Parathyroid adenoma (tissue), 2 donors: ENCODE data around the gene GOLGA3.
"Not testable (repeated sequence)": the region's sequence is repeated elsewhere in the genome, so short reads cannot be mapped to it uniquely, and the experiment has no call there.

Experiments used
- H2AFZ ChIP-seq: fragments of 300-600 bp; sonication (generic); one replicate; pipeline ENCODE4 v1.7.0; 2017; ENCODE audit warnings: antibody characterized with exemption, mild to moderate bottlenecking
- H3K27ac ChIP-seq: fragments of 300-600 bp; sonication (generic); one replicate; pipeline ENCODE4 v1.7.0; 2017
- H3K27me3 ChIP-seq: fragments of 300-600 bp; sonication (generic); one replicate; pipeline ENCODE4 v1.7.0; 2017; ENCODE audit warnings: low read length; ENCODE audit not compliant: control insufficient read depth, insufficient read depth
- H3K36me3 ChIP-seq: fragments of 300-600 bp; sonication (generic); one replicate; pipeline ENCODE4 v1.7.0; 2017; ENCODE audit warnings: low read length; ENCODE audit not compliant: control insufficient read depth, insufficient read depth
- H3K4me1 ChIP-seq: fragments of 300-600 bp; sonication (generic); one replicate; pipeline ENCODE4 v1.7.0; 2017; ENCODE audit warnings: control low read depth
- H3K4me2 ChIP-seq: fragments of 300-600 bp; sonication (generic); one replicate; pipeline ENCODE4 v1.7.0; 2017; ENCODE audit warnings: low read length
- H3K4me3 ChIP-seq: fragments of 300-600 bp; sonication (generic); one replicate; pipeline ENCODE4 v1.7.0; 2017; ENCODE audit warnings: low read depth, low read length
- H3K79me2 ChIP-seq: fragments of 300-600 bp; sonication (generic); one replicate; pipeline ENCODE4 v1.7.0; 2017; ENCODE audit warnings: control low read depth
- H3K9ac ChIP-seq: fragments of 300-600 bp; sonication (generic); one replicate; pipeline ENCODE4 v1.7.0; 2017; ENCODE audit warnings: mild to moderate bottlenecking
- H3K9me3 ChIP-seq: fragments of 300-600 bp; sonication (generic); one replicate; pipeline ENCODE4 v1.7.0; 2017; ENCODE audit warnings: low read length; ENCODE audit not compliant: control insufficient read depth
- TF ChIP-seq, protein P1 (sequence below): fragments of 300-600 bp; sonication (generic); IDR thresholded peaks from one replicate; pipeline ENCODE4 v1.7.0; 2017; ENCODE audit warnings: antibody characterized with exemption, mild to moderate bottlenecking
- donor health status: primary hyperparathyroidism.

Gene GOLGA3

DNA sequence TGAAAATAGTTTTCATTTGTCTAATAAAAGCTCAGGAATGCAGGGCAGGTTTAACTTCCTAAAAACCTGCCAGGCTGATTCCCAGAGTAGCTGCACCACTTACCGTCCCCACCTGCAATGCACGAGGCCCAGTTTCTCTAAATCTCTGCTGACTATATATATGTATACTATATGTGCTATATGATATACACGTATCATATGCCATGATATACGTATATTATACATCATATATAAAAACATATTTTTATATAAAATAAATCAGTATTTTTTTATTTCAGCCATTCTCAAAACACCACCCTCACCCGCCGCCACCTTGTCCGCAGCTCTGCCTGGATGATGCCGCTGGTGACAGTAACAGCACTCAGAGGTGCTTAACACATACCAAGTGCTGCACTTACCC is 69.3 kb downstream of the GOLGA3 start:
- H3K27ac ChIP-seq, result no peak overlapping the region
- H3K4me1 ChIP-seq, result peaks cover 10% of the 10 kb centered on the region
- H3K27me3 ChIP-seq, result no peaks in the 10 kb centered on the region
- no peak overlapping the region for H3K4me2 ChIP-seq
- no peaks in the 10 kb centered on the region for H3K36me3 ChIP-seq
- H3K79me2 ChIP-seq, result peaks cover 41% of the 10 kb centered on the region
- no peak overlapping the region for H2AFZ ChIP-seq
- H3K4me3 ChIP-seq, result no peak overlapping the region
- no peaks in the 10 kb centered on the region for H3K9me3 ChIP-seq
- TF ChIP-seq, protein P1, sequence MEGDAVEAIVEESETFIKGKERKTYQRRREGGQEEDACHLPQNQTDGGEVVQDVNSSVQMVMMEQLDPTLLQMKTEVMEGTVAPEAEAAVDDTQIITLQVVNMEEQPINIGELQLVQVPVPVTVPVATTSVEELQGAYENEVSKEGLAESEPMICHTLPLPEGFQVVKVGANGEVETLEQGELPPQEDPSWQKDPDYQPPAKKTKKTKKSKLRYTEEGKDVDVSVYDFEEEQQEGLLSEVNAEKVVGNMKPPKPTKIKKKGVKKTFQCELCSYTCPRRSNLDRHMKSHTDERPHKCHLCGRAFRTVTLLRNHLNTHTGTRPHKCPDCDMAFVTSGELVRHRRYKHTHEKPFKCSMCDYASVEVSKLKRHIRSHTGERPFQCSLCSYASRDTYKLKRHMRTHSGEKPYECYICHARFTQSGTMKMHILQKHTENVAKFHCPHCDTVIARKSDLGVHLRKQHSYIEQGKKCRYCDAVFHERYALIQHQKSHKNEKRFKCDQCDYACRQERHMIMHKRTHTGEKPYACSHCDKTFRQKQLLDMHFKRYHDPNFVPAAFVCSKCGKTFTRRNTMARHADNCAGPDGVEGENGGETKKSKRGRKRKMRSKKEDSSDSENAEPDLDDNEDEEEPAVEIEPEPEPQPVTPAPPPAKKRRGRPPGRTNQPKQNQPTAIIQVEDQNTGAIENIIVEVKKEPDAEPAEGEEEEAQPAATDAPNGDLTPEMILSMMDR, result no peak
- H3K9ac ChIP-seq, result no peak overlapping the region

DNA sequence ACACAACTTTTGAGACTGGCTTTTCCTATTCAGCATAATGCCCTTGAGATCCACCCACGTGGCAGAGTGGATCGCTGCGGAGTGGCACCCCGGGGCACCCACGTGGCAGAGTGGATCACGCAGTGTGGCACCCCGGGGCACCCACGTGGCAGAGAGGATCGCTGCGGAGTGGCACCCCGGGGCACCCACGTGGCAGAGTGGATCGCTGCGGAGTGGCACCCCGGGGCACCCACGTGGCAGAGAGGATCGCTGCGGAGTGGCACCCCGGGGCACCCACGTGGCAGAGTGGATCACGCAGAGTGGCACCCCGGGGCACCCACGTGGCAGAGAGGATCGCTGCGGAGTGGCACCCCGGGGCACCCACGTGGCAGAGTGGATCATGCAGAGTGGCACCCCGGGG is 69.8 kb downstream of the GOLGA3 start:
- H3K9ac ChIP-seq, H3K4me3 ChIP-seq, H3K27me3 ChIP-seq, H3K27ac ChIP-seq, H3K4me1 ChIP-seq, H3K36me3 ChIP-seq, H2AFZ ChIP-seq, H3K4me2 ChIP-seq, H3K9me3 ChIP-seq: not testable (repeated sequence)
- H3K79me2 ChIP-seq, result peaks cover 41% of the 10 kb centered on the region

DNA sequence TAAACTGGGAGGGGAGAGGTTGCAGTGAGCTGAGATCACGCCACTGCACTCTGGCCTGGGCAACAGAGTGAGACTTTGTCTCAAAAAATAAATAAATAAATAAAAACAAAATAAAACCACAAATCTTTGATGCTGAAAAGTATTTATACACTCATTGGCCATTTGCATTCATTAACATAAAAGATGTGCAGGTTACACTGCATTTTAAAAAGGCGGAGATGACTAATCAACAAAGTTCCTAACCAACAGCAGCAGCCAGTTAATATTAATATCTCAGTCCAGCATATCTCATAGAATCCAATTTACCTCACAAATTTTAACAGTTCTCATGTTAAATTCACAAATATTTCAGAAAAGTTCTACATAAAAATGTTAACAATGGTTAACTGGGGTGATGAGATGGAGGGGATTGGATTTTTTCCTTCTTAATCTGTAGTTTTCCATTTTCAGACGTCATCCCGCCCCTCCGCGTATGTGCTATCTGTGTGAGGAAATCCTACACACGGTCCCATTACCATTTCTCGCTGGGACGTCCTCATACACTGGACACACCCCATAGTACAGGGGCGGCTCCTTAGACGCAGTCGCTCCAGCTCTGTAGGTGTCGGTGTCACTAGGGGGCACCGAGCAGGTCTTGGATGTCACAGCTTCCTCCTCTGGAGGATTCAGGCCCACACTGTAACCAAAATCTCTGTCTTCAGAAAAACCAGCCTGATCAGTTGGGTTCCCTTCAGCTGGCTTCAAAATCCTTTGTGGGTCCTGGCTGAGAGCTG is 74.3 kb downstream of the GOLGA3 start:
- Histone ChIP-seq H3K27ac (no peak overlapping the region), H3K9me3 (no peaks in the 10 kb centered on the region), H3K27me3 (no peaks in the 10 kb centered on the region), H3K4me2 (no peak overlapping the region), H3K4me3 (no peak overlapping the region), H3K4me1 (no peaks in the 10 kb centered on the region), H3K9ac (no peak overlapping the region), H2AFZ (no peak overlapping the region), H3K36me3 (no peaks in the 10 kb centered on the region), H3K79me2 (peaks cover 35% of the 10 kb centered on the region)
- TF ChIP-seq, protein P1, result no peak

DNA sequence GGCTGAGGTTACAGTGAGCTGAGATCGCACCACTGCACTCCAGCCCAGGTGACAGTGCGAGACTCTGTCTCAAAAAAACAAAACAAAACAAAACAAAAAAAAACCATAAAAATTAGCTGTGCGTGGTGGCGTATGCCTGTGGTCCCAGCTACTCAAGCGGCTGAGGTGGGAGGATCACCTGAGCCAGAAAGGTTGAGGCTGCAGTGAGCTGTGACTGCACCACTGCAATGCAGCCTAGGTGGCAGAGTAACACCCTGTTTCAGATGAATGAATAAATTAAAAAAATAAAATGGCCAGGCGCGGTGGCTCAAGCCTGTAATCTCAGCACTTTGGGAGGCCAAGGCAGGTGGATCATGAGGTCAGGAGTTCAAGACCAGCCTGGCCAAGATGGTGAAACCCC is 75.0 kb downstream of the GOLGA3 start:
- not testable (repeated sequence) for H2AFZ ChIP-seq, H3K36me3 ChIP-seq, H3K9ac ChIP-seq, H3K27me3 ChIP-seq, H3K4me1 ChIP-seq, H3K4me2 ChIP-seq, H3K27ac ChIP-seq, H3K9me3 ChIP-seq, H3K4me3 ChIP-seq
- peaks cover 35% of the 10 kb centered on the region for H3K79me2 ChIP-seq

DNA sequence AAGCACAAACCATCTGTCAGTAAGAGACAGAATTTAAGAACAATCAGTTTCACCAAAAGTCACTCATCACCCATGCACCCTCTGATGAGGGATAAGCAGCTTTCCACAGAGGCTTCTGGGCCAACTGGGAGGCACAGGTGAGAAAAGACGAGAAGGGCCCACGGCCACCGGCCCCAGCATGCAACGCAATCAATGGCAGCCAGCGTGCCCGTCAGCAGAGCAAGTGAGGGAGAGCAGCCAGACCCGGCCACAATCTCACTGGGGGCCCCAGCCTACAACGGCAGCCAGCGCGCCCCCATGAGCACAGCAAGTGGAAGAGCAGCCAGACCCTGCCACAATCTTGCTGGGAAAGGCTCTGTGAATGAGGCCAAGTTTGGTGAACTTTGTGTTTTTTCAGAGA is 80.3 kb downstream of the GOLGA3 start:
- Histone ChIP-seq H3K27me3 (no peaks in the 10 kb centered on the region), H3K4me3 (no peak overlapping the region), H2AFZ (no peak overlapping the region), H3K9ac (no peak overlapping the region), H3K79me2 (peaks cover 40% of the 10 kb centered on the region), H3K4me2 (no peak overlapping the region), H3K4me1 (no peaks in the 10 kb centered on the region), H3K27ac (no peak overlapping the region), H3K36me3 (no peaks in the 10 kb centered on the region), H3K9me3 (no peaks in the 10 kb centered on the region)
- TF ChIP-seq, protein P1, result no peak

DNA sequence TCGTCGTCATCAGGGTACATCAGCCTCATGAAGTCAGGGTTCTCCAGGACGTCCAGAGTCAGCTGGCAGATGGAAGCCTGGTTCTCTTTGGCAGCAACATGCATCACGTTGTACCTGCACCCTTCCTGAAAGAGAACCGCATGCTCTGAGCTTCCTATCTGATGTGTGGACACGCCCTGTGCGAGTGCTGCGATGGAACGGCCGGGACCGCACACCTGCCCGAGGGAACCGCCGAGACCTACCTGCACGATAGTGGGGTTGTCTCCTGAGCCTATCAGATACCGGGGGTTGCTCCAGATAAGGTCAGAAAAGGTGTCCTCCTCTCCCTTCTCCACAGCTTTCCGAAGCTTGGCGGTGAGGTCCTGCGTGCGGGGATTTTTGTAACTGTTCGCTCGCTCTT is 80.8 kb downstream of the GOLGA3 start:
- Histone ChIP-seq H3K27ac (no peak overlapping the region), H3K36me3 (no peaks in the 10 kb centered on the region), H3K9ac (no peak overlapping the region), H3K9me3 (no peaks in the 10 kb centered on the region), H3K4me2 (no peak overlapping the region), H3K79me2 (peaks cover 37% of the 10 kb centered on the region), H2AFZ (no peak overlapping the region), H3K27me3 (no peaks in the 10 kb centered on the region), H3K4me1 (no peaks in the 10 kb centered on the region), H3K4me3 (no peak overlapping the region)
- TF ChIP-seq, protein P1, result no peak
